Activated T-cell treated with anti-CD3 and anti-CD28 coated beads, Interleukin-2, amount 50 U/mL, for 72 hours (primary cell): ENCODE measurements around the gene LSM7. TPM values are rescaled to one million over a fixed set of nuclear protein-coding genes. Genes with fewer than 3 reads are reported as not detected.
A peak's percentile ranks its signal among the peaks of the same experiment; 100 is the strongest.

Experiments
- ATAC-seq, 2 donors: fragments of 150-1000 bp; cut with Tn5 transposase; replicated peaks in 1 of 2; 2 replicates each; pipeline ENCODE4 v1.10.0; 2021; ENCODE audit warnings: moderate library complexity in 2 of 2, mild to moderate bottlenecking in 1 of 2
- DNase-seq, 2 donors: peaks; one replicate each; pipeline ENCODE4 v3.0.0; 2021 to 2022; ENCODE audit warnings: mixed read lengths in 1 of 2
- H3K27ac Mint-ChIP-seq: one replicate; pipeline ENCODE4 v1.8.0; 2022; ENCODE audit warnings: mild to moderate bottlenecking, moderate library complexity, mixed read lengths
- H3K27me3 Mint-ChIP-seq: one replicate; pipeline ENCODE4 v1.8.0; 2022; ENCODE audit warnings: low read depth, mixed read lengths
- H3K36me3 Mint-ChIP-seq, 2 donors: one replicate each; pipeline ENCODE4 v1.8.0; 2022; ENCODE audit warnings: mixed read lengths in 2 of 2, mild to moderate bottlenecking in 1 of 2; ENCODE audit not compliant: insufficient read depth in 2 of 2
- H3K4me1 Mint-ChIP-seq: one replicate; pipeline ENCODE4 v1.8.0; 2022; ENCODE audit warnings: low read depth, mixed read lengths
- H3K4me3 Mint-ChIP-seq, 2 donors: one replicate each; pipeline ENCODE4 v1.8.0; 2022; ENCODE audit warnings: mild to moderate bottlenecking in 2 of 2, mixed read lengths in 2 of 2, moderate library complexity in 2 of 2
- H3K9me3 Mint-ChIP-seq, 2 donors: one replicate each; pipeline ENCODE4 v1.8.0; 2022; ENCODE audit warnings: mixed read lengths in 2 of 2
- total RNA-seq, 2 donors: library from RNA; stranded (reverse); gene quantifications; one replicate each; pipeline ENCODE4 v1.2.3, GENCODE V29; 2022

LSM7 gene
- total RNA-seq, 2 donors from 2014 or later = 74.7 to 84.5 TPM

DNA sequence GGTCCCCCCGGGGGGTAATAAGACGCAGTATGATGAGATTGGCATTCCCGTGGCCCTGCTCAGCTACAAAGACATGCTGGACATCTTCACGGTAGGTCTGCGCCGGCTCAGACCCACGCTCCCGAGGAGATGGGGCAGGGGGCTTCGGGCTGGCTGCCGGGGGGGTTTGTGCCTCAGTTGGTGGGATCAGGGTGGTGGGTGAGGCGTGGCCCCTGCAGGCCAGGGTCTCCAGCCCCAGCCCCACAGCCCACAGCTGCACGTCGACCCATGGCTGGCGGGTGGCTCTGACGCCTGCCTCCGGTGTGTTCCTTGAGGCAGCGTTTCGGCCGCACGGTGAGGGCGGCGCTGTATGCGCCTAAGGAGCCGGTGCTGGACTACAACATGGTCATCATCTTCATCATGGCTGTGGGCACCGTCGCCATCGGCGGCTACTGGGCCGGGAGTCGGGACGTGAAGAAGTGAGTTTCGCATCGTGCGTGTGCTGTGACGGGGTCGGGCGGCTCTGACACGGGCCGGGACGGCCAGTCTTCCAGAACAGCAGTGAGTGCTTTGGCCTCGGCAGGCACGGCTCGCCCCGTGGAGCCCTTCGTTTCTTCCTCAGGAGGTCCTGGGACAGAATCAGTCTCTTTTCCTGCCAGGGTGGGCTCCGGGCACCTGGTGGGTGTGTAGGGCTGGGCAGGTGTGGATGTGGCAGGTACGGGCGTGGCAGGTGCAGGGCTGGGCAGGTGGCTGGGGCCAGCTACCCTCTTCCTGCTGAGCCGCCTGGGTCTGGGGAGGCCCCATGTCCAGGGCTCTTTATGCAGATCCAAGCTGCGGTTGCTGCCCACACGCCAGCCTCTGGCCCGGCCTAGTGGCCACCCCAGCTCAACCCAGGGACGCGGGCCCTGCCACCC, 10.6 kb upstream of the LSM7 start:
- Mint-ChIP-seq H3K36me3 (peaks cover 6 to 8% of the 10 kb centered on the region in 2 donors), H3K27ac (no peak overlapping the region), H3K27me3 (no peaks in the 10 kb centered on the region), H3K4me1 (peaks cover 7% of the 10 kb centered on the region), H3K4me3 (no peak overlapping the region), H3K9me3 (peaks cover 6 to 9% of the 10 kb centered on the region in 2 donors)
- DNase-seq (no peak), ATAC-seq (no peak)

DNA sequence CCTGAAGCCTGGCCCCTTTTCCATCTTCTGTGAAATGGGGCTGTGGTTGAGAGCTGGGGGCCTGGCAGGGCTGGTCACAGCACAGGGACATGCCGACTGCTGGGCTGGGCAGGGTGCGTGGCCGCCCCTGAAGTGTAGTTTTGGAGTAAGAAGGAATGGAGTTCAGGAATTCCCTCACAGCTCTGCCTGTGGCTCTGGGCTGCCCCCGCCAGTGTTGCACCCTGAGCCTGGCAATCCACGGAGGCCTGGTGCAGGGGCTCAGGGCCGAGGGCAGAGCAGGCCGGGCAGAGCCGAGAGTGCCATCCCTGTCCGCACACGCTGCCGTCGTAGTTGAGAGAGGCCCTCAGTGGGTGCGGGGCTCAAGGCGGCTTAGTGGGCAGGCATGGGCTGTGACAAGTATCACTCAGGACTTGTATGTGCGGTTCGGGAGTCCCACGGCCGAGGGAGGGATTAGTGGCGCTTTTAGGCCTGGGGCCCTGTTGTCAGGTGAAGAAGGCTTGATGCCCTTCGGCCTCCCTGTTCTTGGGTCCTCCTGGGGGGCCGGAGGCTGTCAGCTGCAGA, 9.7 kb upstream of the LSM7 start:
- Mint-ChIP-seq H3K4me1 (peaks cover 15% of the 10 kb centered on the region), H3K27ac (no peak overlapping the region), H3K36me3 (peaks cover 6 to 8% of the 10 kb centered on the region in 2 donors), H3K27me3 (no peaks in the 10 kb centered on the region), H3K4me3 (no peak overlapping the region), H3K9me3 (peaks cover 6 to 9% of the 10 kb centered on the region in 2 donors)
- ATAC-seq = no peak
- DNase-seq = no peak

DNA sequence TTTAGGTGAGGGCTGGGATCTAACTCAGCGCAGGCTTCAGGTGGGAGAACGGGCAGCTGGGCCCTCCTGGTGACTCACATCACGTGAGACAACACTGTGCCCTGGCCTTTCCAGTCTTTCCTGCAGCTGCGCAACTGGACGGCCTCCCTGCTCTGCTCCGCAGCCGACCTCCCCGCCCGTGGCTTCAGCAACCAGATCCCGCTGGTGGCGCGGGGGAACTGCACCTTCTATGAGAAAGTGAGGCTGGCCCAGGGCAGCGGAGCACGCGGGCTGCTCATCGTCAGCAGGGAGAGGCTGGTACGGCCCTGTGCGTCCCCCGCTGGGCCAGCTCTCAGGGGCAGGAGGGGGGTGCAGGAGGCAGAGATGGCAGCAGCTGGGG, 8.9 kb upstream of the LSM7 start:
- DNase-seq = no peak
- Mint-ChIP-seq H3K4me3 (no peak overlapping the region), H3K27ac (no peak overlapping the region), H3K36me3 (peaks cover 6 to 8% of the 10 kb centered on the region in 2 donors), H3K27me3 (no peaks in the 10 kb centered on the region), H3K9me3 (peaks cover 6 to 9% of the 10 kb centered on the region in 2 donors), H3K4me1 (peaks cover 20% of the 10 kb centered on the region)
- no peak for ATAC-seq

DNA sequence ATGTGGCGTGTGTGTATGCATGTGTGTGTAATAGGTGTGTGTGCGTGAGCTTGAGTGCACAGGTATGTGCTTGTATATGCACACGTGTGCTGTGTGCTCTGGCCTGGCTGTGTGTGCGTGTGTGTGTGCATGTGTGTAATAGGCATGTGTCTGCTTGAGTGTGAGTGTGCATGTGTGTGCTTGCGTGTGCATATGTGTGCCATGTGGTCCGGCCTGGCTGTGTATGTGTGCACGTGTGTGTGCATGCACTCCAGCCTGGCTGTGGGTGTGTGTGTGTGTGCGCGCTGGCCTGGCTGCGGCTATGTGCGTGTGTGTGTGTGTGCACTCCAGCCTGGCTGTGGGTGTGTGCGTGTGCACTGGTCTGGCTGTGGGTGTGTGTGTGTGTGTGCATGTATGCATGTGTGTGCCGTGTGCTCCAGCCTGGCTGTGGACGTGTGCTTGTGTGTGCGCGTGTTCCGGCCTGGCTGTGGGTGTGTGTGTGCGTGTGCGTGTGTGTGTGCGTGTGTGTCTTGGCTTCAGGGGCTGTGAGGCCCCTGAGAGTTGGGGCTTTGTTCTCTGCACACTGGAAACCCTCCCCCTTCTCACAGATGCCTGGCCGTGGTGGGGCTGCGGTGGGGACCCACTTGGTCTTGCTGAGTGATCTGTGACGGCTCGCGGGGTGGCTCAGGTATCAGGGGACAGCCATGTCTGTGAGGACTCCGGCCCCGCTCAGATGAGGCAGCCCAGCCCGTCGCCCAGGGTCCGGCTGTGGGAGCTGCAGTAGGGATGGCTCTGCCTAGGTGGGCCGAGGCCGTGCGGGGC, 8.3 kb upstream of the LSM7 start:
- H3K9me3 Mint-ChIP-seq = peaks cover 6 to 9% of the 10 kb centered on the region in 2 donors
- H3K27ac Mint-ChIP-seq = no peak overlapping the region
- peaks cover 26% of the 10 kb centered on the region for H3K4me1 Mint-ChIP-seq
- no peak for DNase-seq
- no peak overlapping the region for H3K4me3 Mint-ChIP-seq
- peaks cover 6 to 8% of the 10 kb centered on the region in 2 donors for H3K36me3 Mint-ChIP-seq
- ATAC-seq = no peak
- no peaks in the 10 kb centered on the region for H3K27me3 Mint-ChIP-seq

DNA sequence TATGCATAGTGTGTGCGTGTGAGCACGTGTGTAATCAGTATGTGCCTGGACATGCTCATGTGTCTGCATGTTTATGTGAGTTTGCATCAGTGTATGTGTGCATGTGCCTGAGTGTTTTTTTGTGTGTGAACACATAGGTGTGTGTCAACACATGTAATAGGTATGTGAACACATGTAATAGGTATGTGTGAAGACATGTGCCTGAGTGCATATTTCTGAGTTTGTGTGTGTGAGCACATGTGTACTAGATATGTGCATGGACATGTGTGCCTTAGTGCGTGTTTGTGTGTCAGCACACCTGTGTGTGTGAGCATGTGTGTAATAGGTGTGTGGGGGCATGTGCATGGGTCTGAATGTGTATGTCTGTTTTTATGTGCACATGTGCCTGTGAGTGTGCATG, 7.5 kb upstream of the LSM7 start:
- ATAC-seq = no peak
- Mint-ChIP-seq H3K4me3 (no peak overlapping the region), H3K4me1 (peaks cover 34% of the 10 kb centered on the region), H3K27ac (no peak overlapping the region), H3K9me3 (peaks cover 6 to 9% of the 10 kb centered on the region in 2 donors), H3K27me3 (no peaks in the 10 kb centered on the region), H3K36me3 (peaks cover 6 to 8% of the 10 kb centered on the region in 2 donors)
- DNase-seq = no peak

DNA sequence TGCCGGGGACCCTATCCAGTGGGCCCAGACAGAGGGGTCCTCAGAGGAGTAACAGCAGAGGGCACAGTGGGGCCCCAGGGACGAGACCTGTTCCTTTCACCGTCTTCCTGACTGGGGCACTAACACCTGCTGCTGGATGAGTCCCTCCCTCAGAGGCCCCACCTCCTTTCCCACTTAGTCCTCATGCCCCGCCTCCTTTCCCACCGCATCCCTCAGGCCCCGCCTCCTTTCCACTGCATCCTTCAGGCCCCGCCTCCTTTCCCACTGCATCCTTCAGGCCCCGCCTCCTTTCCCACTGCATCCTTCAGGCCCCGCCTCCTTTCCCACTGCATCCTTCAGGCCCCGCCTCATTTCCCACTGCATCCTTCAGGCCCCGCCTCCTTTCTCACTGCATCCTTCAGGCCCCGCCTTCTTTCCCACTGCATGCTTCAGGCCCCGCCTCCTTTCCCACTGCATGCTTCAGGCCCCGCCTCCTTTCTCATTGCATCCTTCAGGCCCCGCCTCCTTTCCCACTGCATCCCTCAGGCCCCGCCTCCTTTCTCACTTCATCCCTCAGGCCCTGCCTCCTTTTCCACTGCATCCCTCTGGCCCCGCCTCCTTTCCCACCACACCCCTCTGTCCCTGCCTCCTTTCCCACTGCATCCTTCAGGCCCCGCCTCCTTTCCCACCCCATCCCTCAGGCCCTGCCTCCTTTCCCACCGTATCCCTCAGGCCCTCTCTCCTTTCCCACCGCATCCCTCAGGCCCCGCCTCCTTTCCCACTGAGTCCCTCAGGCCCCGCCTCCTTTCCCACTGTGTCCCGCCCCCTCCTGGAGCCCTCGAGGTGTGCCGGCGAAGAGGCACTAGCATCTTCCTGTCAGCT, 6.8 kb upstream of the LSM7 start:
- H3K36me3 Mint-ChIP-seq = peaks cover 6 to 8% of the 10 kb centered on the region in 2 donors
- H3K27ac Mint-ChIP-seq = no peak overlapping the region
- H3K27me3 Mint-ChIP-seq = no peaks in the 10 kb centered on the region
- no peak for DNase-seq
- ATAC-seq = no peak
- H3K9me3 Mint-ChIP-seq = peaks cover 6 to 9% of the 10 kb centered on the region in 2 donors
- no peak overlapping the region for H3K4me3 Mint-ChIP-seq
- peaks cover 41% of the 10 kb centered on the region for H3K4me1 Mint-ChIP-seq

DNA sequence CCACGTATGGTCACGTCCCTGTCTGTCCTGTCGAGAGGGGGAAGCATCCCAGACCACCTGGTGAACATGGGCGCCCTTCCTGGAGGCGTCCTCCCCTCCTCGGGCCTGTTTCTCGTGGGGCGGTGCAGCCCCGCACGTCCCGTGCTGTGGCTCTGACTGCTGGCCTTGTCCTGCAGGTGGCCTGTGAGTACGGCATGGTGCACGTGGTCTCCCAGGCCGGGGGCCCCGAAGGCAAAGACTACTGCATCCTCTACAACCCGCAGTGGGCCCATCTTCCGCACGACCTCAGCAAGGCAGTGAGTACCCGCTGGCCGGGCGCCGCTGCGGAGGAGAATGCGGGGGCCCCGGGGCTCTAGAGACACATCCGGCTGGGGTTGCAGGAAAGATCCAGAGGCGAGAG, 6.0 kb upstream of the LSM7 start:
- H3K36me3 Mint-ChIP-seq = peaks cover 7 to 8% of the 10 kb centered on the region in 2 donors
- DNase-seq = no peak
- no peak overlapping the region for H3K27ac Mint-ChIP-seq
- ATAC-seq = no peak
- H3K4me3 Mint-ChIP-seq = no peak overlapping the region
- H3K9me3 Mint-ChIP-seq = peaks cover 6 to 9% of the 10 kb centered on the region in 2 donors
- no peaks in the 10 kb centered on the region for H3K27me3 Mint-ChIP-seq
- peaks cover 49% of the 10 kb centered on the region for H3K4me1 Mint-ChIP-seq

DNA sequence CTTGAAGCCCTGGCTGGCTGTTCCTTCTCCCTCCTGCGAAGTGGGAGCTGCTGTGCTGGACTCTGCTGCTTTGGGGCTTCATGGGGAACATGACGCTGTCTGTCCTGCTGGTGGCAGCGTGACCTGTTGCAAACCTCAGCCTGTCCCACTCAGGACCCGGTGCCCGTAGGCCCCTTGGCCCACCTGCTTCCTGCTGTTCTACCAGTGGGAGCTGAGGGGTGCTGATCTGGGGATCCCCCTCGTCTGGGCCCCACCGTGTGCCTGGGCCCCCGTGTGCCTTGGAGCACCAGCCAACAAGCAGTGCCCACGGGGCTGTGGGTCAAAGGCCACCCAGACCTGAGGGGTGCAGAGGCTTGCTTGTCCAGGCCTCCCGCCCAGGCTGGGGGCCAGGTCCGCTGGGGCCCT, 5.4 kb upstream of the LSM7 start:
- peak overlapping the region; percentile 48 for H3K27ac Mint-ChIP-seq
- H3K27me3 Mint-ChIP-seq = no peaks in the 10 kb centered on the region

DNA sequence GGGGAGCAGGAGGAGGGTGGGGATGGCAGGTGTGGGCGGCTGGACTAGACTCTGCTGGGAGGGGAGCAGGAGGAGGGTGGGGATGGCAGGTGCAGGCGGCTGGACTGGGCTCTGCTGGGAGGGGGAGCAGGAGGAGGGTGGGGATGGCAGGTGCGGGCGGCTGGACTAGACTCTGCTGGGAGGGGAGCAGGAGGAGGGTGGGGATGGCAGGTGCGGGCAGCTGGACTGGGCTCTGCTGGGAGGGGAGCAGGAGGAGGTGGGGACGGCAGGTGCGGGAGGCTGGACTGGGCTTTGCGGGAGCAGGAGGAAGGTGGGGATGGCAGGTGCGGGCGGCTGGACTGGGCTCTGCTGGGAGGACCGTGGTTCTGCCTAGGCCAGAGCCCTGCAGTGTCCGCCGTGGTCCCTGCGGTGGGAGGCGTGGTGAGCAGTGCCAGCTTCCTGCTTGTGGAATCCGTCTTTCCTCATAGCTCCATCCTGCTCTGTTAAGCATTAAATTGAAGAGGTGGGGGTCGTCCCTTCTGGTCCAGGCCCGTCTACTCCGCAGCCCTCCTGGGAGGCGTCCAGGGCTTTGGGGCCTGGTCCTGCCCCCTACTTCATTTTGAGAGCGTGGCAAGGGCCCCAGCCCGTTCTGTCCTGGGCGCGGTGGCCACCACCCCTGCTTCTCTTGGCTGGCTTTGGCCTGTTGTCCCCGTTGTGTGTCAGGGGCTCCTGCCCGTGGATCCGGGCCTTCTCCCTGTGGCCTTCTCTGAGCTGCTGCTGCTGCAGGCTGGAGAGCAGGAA, 4.8 kb upstream of the LSM7 start:
- Mint-ChIP-seq H3K27me3 (no peaks in the 10 kb centered on the region), H3K36me3 (peaks cover 11 to 13% of the 10 kb centered on the region in 2 donors), H3K9me3 (peaks cover 6 to 9% of the 10 kb centered on the region in 2 donors), H3K4me1 (peaks cover 53% of the 10 kb centered on the region), H3K27ac (peak overlapping the region; percentile 48), H3K4me3 (peak overlapping the region in 1 of 2 donors; percentile 52)
- ATAC-seq = no peak
- DNase-seq = no peak

More for the DNA sequence above, 5.4 kb upstream of the LSM7 start:
- peaks cover 8 to 11% of the 10 kb centered on the region in 2 donors for H3K36me3 Mint-ChIP-seq
- peaks cover 53% of the 10 kb centered on the region for H3K4me1 Mint-ChIP-seq
- ATAC-seq (no peak), DNase-seq (no peak)
- H3K9me3 Mint-ChIP-seq = peaks cover 6 to 9% of the 10 kb centered on the region in 2 donors
- H3K4me3 Mint-ChIP-seq = peak overlapping the region in 1 of 2 donors; percentile 52

DNA sequence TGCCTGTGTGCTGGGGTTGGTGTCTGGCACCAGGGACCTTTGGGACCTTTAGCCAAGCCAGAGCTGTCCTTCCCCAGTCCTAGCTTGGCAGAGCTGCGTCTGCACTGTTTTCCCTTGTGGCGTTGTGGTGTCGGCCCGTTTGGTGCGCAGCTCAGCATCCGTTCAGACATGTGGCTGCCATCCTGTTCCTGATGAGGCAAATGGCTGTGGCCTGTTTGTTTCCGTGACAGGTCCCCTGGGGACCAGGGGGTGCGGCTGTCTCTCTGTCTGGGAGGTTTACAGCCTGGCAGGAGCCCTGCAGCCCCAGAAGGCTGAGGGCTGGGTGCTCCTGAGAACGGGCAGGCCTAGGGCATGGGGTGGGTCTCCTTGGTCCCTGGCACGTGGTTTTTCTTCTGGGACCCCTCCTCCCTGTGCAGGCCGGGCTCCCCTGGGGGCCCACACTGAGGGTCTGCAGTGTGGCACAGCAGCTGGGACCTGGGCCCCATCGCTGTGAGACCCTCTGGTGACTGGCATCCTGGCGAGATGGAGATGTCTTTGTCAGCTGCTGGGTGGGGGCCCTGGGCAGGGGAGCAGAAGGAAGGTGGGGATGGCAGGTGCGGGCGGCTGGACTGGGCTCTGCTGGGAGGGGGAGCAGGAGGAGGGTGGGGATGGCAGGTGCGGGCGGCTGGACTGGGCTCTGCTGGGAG, 4.1 kb upstream of the LSM7 start:
- Mint-ChIP-seq H3K36me3 (peaks cover 14% of the 10 kb centered on the region in 2 donors), H3K4me3 (peak overlapping the region; percentile 38 to 70), H3K9me3 (peaks cover 6 to 9% of the 10 kb centered on the region in 2 donors), H3K27ac (no peak overlapping the region), H3K27me3 (no peaks in the 10 kb centered on the region), H3K4me1 (peaks cover 57% of the 10 kb centered on the region)
- ATAC-seq = peak; percentile 27 to 34
- peak; percentile 38 to 49 for DNase-seq

DNA sequence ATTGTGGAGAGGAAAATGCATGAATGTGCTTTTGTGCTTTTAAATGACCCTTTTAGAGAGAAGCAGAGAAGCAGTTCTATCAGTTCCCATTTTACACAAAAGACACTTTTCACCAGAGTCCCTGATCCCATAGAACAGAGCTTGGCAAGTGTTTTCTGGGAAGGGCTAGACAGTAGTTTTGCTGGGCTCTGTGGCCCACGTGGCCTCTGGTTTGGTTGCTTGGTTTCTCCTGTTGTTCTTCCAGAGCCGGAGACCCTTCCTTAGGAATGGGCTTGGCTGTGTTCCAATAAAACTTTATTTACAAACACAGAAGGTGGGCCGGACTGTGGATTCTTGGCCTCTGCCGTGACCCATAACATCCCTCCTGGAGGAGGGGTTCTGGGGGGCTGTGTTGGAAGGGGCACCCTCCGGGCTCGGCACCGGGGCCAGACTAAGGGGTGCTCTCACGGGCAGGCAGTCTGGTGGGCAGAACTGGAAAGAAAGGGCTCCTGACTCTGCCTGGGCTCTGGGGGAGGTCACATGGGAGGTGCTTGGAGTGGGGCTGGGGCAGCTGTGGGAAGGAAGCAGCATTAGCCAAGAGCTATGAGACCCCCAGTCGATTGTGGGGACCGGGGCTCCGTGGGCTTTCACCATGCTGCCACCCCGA, 3.3 kb upstream of the LSM7 start:
- no peaks in the 10 kb centered on the region for H3K27me3 Mint-ChIP-seq
- peak overlapping the region; percentile 24 to 70 for H3K4me3 Mint-ChIP-seq
- peaks cover 6 to 9% of the 10 kb centered on the region in 2 donors for H3K9me3 Mint-ChIP-seq
- H3K27ac Mint-ChIP-seq = no peak overlapping the region
- H3K4me1 Mint-ChIP-seq = peaks cover 65% of the 10 kb centered on the region
- DNase-seq = no peak
- H3K36me3 Mint-ChIP-seq = peaks cover 14% of the 10 kb centered on the region in 2 donors
- no peak for ATAC-seq
